Measurements from ENCODE around the gene SCMH1.

DNA sequence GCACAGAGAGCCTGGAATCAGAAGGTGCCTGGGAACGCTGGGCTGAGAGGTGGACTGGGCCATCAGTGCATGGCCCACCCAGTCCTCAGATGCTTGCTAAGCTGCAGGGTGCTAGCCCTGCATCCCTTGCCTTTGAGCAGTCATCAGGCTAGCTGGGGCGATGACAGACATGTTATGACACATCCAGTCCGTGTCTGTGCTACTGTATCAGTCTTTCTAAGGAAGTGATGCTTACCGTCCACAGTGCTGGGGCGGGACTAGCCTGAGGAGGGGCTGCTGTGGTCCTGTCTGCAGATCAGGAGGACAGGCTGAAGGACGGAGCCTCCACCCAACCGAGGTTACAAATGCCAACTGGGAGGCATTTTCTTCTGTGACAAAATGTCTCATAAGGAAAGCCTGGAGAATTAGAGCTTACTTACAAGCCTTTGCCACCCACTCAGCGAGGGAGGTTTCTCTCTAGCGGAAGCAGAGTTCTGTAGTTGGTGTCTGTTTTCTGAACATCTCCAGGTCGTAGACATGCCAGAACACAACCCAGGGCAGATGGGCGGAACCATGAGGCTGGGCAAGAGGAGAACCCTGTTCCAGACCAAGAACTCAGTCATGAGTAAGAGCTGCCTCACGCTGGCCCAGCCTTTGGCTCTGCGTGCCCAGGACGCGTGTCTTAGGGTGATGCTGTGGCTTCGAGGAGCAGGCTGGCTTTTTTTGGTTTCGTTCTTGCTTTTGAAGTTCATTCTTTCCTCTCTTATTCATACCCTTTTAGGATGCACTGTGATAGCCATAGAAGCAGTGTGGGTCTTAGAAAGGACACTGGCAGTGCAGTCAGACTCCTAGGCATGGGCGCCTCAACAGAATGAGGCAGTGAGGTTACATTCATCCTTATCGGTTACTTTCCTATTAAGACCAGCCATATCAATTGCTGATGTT, 234.9 kb downstream of the SCMH1 start:
- TF ChIP-seq EZH2phosphoT487 (IDR thresholded peaks at IDR 0.05; ENCODE audit: low read depth), result no peak
- TF ChIP-seq, protein P1, sequence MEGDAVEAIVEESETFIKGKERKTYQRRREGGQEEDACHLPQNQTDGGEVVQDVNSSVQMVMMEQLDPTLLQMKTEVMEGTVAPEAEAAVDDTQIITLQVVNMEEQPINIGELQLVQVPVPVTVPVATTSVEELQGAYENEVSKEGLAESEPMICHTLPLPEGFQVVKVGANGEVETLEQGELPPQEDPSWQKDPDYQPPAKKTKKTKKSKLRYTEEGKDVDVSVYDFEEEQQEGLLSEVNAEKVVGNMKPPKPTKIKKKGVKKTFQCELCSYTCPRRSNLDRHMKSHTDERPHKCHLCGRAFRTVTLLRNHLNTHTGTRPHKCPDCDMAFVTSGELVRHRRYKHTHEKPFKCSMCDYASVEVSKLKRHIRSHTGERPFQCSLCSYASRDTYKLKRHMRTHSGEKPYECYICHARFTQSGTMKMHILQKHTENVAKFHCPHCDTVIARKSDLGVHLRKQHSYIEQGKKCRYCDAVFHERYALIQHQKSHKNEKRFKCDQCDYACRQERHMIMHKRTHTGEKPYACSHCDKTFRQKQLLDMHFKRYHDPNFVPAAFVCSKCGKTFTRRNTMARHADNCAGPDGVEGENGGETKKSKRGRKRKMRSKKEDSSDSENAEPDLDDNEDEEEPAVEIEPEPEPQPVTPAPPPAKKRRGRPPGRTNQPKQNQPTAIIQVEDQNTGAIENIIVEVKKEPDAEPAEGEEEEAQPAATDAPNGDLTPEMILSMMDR (IDR thresholded peaks at IDR 0.05; ENCODE audit: low read depth, low read length), result no peak

All from OCI-LY3 (cell line).